Measurements from ENCODE around the gene CLTCL1.

CLTCL1 gene

GRCh38 chr22:19242699-19243098, 48.8 kb downstream of the CLTCL1 start:
- no peak for DNase-seq (ENCODE audit: low read depth)
- H3K4me3 ChIP-seq (ENCODE audit: low read depth, low read length): no peak overlapping the region
- no peak for TF ChIP-seq CTCF (IDR thresholded peaks at IDR 0.05; ENCODE audit: control insufficient read depth, extremely low read depth, insufficient read depth)

- no peak for DNase-seq (ENCODE audit: low read depth)
- H3K4me3 ChIP-seq (ENCODE audit: low read depth, low read length): no peak overlapping the region
- no peak for TF ChIP-seq CTCF (IDR thresholded peaks at IDR 0.05; ENCODE audit: control insufficient read depth, extremely low read depth, insufficient read depth)
Observed at GRCh38 chr22:19241593-19241906, 50.0 kb downstream of the CLTCL1 start.

GRCh38 chr22:19240813-19241592, 50.5 kb downstream of the CLTCL1 start:
- DNase-seq (ENCODE audit: low read depth): no peak
- no peak for TF ChIP-seq CTCF (IDR thresholded peaks at IDR 0.05; ENCODE audit: control insufficient read depth, extremely low read depth, insufficient read depth)
- no peak overlapping the region for H3K4me3 ChIP-seq (ENCODE audit: low read depth, low read length)

GRCh38 chr22:19239464-19239863, 52.1 kb downstream of the CLTCL1 start:
- no peak overlapping the region for H3K4me3 ChIP-seq (ENCODE audit: low read depth, low read length)
- DNase-seq (ENCODE audit: low read depth): no peak
- TF ChIP-seq CTCF (IDR thresholded peaks at IDR 0.05; ENCODE audit: control insufficient read depth, extremely low read depth, insufficient read depth): no peak

- H3K4me3 ChIP-seq (ENCODE audit: low read depth, low read length): no peak overlapping the region
- no peak for DNase-seq (ENCODE audit: low read depth)
- TF ChIP-seq CTCF (IDR thresholded peaks at IDR 0.05; ENCODE audit: control insufficient read depth, extremely low read depth, insufficient read depth): no peak
Observed at GRCh38 chr22:19238900-19239299, 52.6 kb downstream of the CLTCL1 start.

GRCh38 chr22:19235874-19236273, 55.6 kb downstream of the CLTCL1 start:
- DNase-seq (ENCODE audit: low read depth): no peak
- TF ChIP-seq CTCF (IDR thresholded peaks at IDR 0.05; ENCODE audit: control insufficient read depth, extremely low read depth, insufficient read depth): no peak
- no peak overlapping the region for H3K4me3 ChIP-seq (ENCODE audit: low read depth, low read length)

Measured in LNCaP clone FGC (cell line).